Thoracic aorta (tissue), 2 donors: ENCODE results near the gene LRRC47. TPM values are rescaled to one million over a fixed set of nuclear protein-coding genes. Genes with fewer than 3 reads are reported as not detected.

Experiments used
- ATAC-seq: fragments of 150-250 bp; one replicate; pipeline ENCODE4 v1.8.0; 2017; ENCODE audit warnings: low read depth; ENCODE audit not compliant: insufficient number of reproducible peaks, low FRiP score
- DNase-seq: peaks from one replicate; pipeline ENCODE4 v3.0.0-alpha.2; 2020; ENCODE audit warnings: low spot score
- H3K27ac ChIP-seq, 2 donors: fragments of 200-600 bp; sonication (generic); 1 replicate in 1 of 2; 2 replicates in 1 of 2; pipeline ENCODE4 v1.5.1; 2016; ENCODE audit warnings: mild to moderate bottlenecking in 2 of 2, moderate library complexity in 2 of 2
- H3K27me3 ChIP-seq: fragments of 200-600 bp; sonication (generic); replicated peaks from 2 replicates; pipeline ENCODE4 v1.6.0; 2016; ENCODE audit warnings: mild to moderate bottlenecking; ENCODE audit not compliant: insufficient read depth
- H3K36me3 ChIP-seq: fragments of 200-600 bp; sonication (generic); one replicate; pipeline ENCODE4 v1.5.1; 2016
- H3K4me1 ChIP-seq, 2 donors: fragments of 200-600 bp; sonication (generic); 1 replicate in 1 of 2; 2 replicates in 1 of 2; pipeline versions ENCODE4 v1.5.1 to v1.6.0; 2016; ENCODE audit warnings: low read depth in 2 of 2, mild to moderate bottlenecking in 1 of 2; ENCODE audit not compliant: control insufficient read depth in 1 of 2
- H3K4me3 ChIP-seq: fragments of 200-600 bp; sonication (generic); 2 replicates; pipeline ENCODE4 v1.5.1; 2016; ENCODE audit warnings: mild to moderate bottlenecking
- H3K9me3 ChIP-seq: fragments of 200-600 bp; sonication (generic); 2 replicates; pipeline ENCODE4 v1.5.1; 2016
- CTCF ChIP-seq: fragments of 200-600 bp; sonication (generic); IDR thresholded peaks from one replicate; pipeline ENCODE4 v1.5.1; 2019; ENCODE audit warnings: antibody characterized with exemption
- total RNA-seq, 2 donors: library from RNA; depleted of rRNA; stranded (reverse); fragments of >200 nt; gene quantifications; one replicate each; pipeline versions ENCODE4 v1.1.0 to v1.2.3, GENCODE V29; 2016

LRRC47 gene
- total RNA-seq, 2 donors from 2014 or later: 36.0 to 38.2 TPM

DNA sequence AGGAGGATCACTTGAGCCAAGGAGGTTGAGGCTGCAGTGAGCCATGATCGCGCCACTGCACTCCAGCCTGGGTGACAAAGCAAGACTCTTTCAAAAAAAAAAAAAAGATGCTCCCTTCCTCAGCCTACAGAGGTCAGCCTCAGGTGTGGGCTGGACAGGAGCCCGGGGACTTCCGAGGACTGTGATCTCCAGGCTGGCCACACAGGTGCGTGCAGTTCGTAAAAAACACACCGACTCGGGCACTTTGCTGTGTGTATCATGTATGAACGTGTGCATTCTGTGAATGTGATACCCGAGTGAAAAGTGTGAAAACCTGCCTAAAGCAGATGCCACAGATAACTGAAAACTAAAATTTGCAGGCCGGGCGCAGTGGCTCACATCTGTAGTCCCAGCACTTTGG is 52.5 kb downstream of the LRRC47 start:
- Histone ChIP-seq H3K9me3 (no peaks in the 10 kb centered on the region), H3K36me3 (peaks cover 16% of the 10 kb centered on the region), H3K4me1 (peaks cover 9 to 15% of the 10 kb centered on the region in 2 donors), H3K27me3 (no peaks in the 10 kb centered on the region), H3K27ac (no peak overlapping the region), H3K4me3 (no peak overlapping the region)
- no peak for DNase-seq
- no peak for ATAC-seq
- TF ChIP-seq CTCF: no peak

- no peak for ATAC-seq
- no peak for TF ChIP-seq CTCF
- H3K27ac ChIP-seq: no peak overlapping the region
- no peaks in the 10 kb centered on the region for H3K9me3 ChIP-seq
- peaks cover 18% of the 10 kb centered on the region for H3K36me3 ChIP-seq
- no peaks in the 10 kb centered on the region for H3K27me3 ChIP-seq
- H3K4me1 ChIP-seq: peaks cover 9 to 15% of the 10 kb centered on the region in 2 donors
- DNase-seq: no peak
- no peak overlapping the region for H3K4me3 ChIP-seq
These were observed 52.9 kb downstream of the LRRC47 start for GRCh38 chr1:3743421-3743820.

DNA sequence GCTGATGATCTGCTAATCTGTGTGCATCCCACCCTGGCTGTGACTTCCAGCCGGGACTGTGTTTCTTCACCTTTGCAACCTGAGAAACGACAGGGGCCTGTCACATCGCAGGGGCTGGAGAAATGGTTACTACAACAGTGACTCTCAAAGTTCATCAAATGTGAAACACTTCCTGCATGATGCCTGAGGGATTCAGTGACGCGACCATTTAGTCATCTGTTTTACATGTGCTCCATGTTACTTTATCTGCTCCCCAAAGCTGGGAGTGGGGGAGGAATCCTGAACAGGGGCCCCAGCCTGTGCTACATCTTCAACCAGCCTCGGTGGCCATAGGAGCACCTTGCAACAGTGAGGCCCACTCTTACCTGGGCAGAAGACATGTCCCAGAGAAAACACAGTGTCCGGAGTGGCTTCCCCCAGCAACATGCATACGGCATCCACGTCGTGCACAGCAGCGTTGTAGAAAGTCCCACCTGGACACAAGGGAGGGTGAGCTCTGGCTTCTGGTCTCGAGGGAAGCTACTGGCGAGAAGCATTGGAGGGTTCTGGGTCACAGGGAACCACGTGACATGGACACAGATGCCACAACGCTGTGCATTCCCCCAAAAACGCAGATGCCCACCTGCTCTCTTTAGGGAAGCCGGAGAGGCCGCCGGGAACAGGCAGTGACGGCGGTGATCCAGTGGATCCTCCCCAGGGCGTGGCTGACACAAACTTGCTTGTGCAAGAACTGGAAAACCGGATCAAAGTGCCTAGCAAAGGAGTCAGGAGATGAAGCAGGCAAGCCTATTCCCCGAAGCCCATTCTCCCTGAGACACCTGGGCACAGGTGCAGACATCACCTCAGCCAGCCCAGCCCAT is 53.6 kb downstream of the LRRC47 start:
- H3K4me3 ChIP-seq: no peak overlapping the region
- DNase-seq: no peak
- no peak for ATAC-seq
- no peak for TF ChIP-seq CTCF
- peaks cover 5 to 13% of the 10 kb centered on the region in 2 donors for H3K4me1 ChIP-seq
- H3K27ac ChIP-seq: no peak overlapping the region
- no peaks in the 10 kb centered on the region for H3K9me3 ChIP-seq
- H3K36me3 ChIP-seq: peaks cover 22% of the 10 kb centered on the region
- H3K27me3 ChIP-seq: no peaks in the 10 kb centered on the region

DNA sequence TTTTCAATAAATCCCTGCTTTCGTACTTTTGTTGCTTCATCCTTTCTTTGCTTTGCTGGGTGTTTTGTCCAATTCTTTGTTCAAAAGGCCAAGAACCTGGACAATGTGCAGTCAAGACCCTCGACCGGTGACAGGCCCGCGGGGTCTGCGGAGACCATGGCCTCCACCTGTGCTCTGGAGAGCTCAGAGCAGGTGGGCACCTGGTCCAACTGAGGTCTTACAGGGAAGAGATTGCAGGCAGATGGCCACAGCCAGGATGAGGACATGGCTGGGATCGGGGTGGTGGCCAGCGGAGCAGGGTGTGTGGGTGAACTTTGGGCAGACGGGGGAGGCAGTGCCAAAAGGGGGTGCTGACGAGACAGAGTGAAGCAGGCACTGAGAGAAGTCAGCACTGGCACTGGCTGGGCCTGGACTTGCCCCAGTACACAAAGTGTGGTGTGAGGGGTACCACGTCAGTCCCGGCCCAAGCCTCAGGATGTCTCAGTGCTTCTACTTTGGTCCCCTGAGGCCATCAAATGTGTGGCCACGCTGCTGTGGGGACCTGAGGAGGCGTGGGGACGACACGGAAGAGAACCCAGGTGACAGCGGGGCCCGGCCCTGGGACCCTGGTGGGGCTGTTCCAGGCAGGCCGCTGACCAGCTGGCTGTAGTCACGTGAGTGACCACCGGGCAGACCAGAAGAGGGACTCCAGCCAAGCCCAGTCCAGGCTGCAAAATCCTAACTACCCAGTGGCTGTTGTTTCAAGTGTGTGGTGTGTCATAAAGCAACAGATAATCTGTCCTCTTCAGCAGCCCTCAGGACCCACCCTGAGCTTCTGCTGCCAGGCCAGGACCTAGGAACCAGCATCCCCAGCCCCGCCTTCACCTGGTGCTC is 54.5 kb downstream of the LRRC47 start:
- H3K27ac ChIP-seq: no peak overlapping the region
- no peak overlapping the region for H3K4me3 ChIP-seq
- H3K4me1 ChIP-seq: peaks cover 3 to 10% of the 10 kb centered on the region in 2 donors
- DNase-seq: no peak
- ATAC-seq: no peak
- H3K9me3 ChIP-seq: no peaks in the 10 kb centered on the region
- H3K27me3 ChIP-seq: no peaks in the 10 kb centered on the region
- peaks cover 22% of the 10 kb centered on the region for H3K36me3 ChIP-seq
- no peak for TF ChIP-seq CTCF

DNA sequence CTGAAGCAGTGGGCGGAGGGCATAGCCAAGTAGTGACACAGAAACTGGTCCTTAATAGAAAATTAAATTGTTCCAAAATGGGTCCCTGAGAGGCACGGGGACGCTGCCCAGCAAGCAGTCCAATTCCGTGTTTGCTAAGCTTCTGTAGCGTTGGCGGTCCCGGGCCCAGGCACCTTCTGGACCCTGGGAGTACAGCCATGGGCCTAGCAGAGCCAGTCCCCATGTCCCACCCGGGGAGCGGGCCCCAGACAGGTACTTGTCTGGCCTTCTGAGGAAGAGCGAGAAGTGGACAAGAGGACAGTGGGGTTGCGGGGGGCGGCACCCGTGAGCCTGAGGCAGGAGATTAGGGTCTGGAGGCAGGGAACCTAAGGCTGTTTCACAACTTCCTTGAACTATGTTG is 55.5 kb downstream of the LRRC47 start:
- peaks cover 22% of the 10 kb centered on the region for H3K36me3 ChIP-seq
- no peak for ATAC-seq
- no peak for DNase-seq
- peaks cover 0 to 4% of the 10 kb centered on the region in 2 donors for H3K4me1 ChIP-seq
- TF ChIP-seq CTCF: no peak
- no peaks in the 10 kb centered on the region for H3K9me3 ChIP-seq
- H3K27me3 ChIP-seq: no peaks in the 10 kb centered on the region
- H3K27ac ChIP-seq: no peak overlapping the region
- H3K4me3 ChIP-seq: no peak overlapping the region
